PFSK-1 (cell line): ENCODE results near the gene ROM1.

Source experiments
- FOXP2 ChIP-seq: optimal IDR thresholded peaks from 2 replicates; pipeline ENCODE3; 2011; ENCODE audit warnings: borderline replicate concordance, control low read depth, inconsistent platforms; ENCODE audit not compliant: insufficient read depth; ENCODE audit errors: extremely low read length, extremely low read depth
- POLR2AphosphoS5 ChIP-seq: IDR thresholded peaks from 2 replicates; pipeline ENCODE4 v1.6.1; 2012; ENCODE audit warnings: low read depth, mild to moderate bottlenecking, control low read depth, low read length, moderate library complexity
- REST ChIP-seq, 2 experiments: IDR thresholded peaks; 2 replicates each; pipeline versions ENCODE4 v1.6.1 to v1.8.0; 2011 to 2012; ENCODE audit warnings: low read depth in 2 of 2, low read length in 2 of 2, control low read depth in 1 of 2, inconsistent platforms in 1 of 2, mild to moderate bottlenecking in 1 of 2, moderate library complexity in 1 of 2; ENCODE audit not compliant: insufficient read depth in 1 of 2
- SIN3A ChIP-seq: IDR thresholded peaks from 2 replicates; pipeline ENCODE4 v1.6.1; 2012; ENCODE audit warnings: mild to moderate bottlenecking, low read length, moderate library complexity, borderline replicate concordance; ENCODE audit not compliant: insufficient read depth
- TAF1 ChIP-seq: IDR thresholded peaks from 2 replicates; pipeline ENCODE4 v1.6.1; 2012; ENCODE audit warnings: low read length, control low read depth, borderline replicate concordance; ENCODE audit not compliant: insufficient read depth

GRCh38 chr11:62605467-62605866, 7.6 kb upstream of the ROM1 start:
- TF ChIP-seq REST (IDR thresholded peaks at IDR 0.05; ENCODE audit: insufficient read depth in 1 of 2, low read depth in 2 of 2, low read length in 2 of 2) (no peak), POLR2AphosphoS5 (no peak), TAF1 (no peak), SIN3A (no peak), FOXP2 (no peak)
